ENCODE results near the gene NEUROG2.

The NEUROG2 gene

GRCh38 chr4:112472318-112472717, 43.7 kb downstream of the NEUROG2 start:
- DNase-seq: no peak

Data from activated CD4-positive, alpha-beta T cell treated with anti-CD3 and anti-CD28 coated beads, Interleukin-2, amount 50 U/mL, for 1 hour (primary cell).